Natural killer cell (primary cell): ENCODE results near the gene ENTR1. TPM values are rescaled to one million over a fixed set of nuclear protein-coding genes. Genes with fewer than 3 reads are reported as not detected.

Experiments used
- ATAC-seq, 3 donors: fragments of 150-1000 bp in 2 of 3; fragments of 200-7000 bp in 1 of 3; cut with Tn5 transposase; 1 replicate in 1 of 3; 2 replicates in 2 of 3; pipeline ENCODE4 v1.10.0; 2021; ENCODE audit warnings: mild to moderate bottlenecking in 2 of 3, moderate library complexity in 2 of 3
- DNase-seq, 2 donors: peaks; one replicate each; pipeline versions ENCODE4 v3.0.0 to v3.0.0-alpha.2; 2013 to 2021; ENCODE audit warnings: mixed read lengths in 1 of 2
- H3K27ac ChIP-seq: one replicate; pipeline ENCODE4 v1.5.1; 2013; ENCODE audit warnings: mild to moderate bottlenecking, low read length
- H3K27me3 ChIP-seq: one replicate; pipeline ENCODE4 v1.6.1; 2013; ENCODE audit warnings: low read length; ENCODE audit not compliant: control insufficient read depth, insufficient read depth
- H3K36me3 ChIP-seq: one replicate; pipeline ENCODE4 v1.6.1; 2013; ENCODE audit warnings: low read length; ENCODE audit not compliant: control insufficient read depth, insufficient read depth
- H3K4me1 ChIP-seq: one replicate; pipeline ENCODE4 v1.6.1; 2013; ENCODE audit warnings: low read length; ENCODE audit not compliant: control insufficient read depth, insufficient read depth
- H3K4me3 ChIP-seq: one replicate; pipeline ENCODE4 v1.5.1; 2013; ENCODE audit warnings: low read length
- H3K9me3 ChIP-seq: one replicate; pipeline ENCODE4 v1.6.1; 2013; ENCODE audit warnings: low read length; ENCODE audit not compliant: control insufficient read depth, insufficient read depth
- H3K27ac Mint-ChIP-seq, 2 donors: one replicate each; pipeline ENCODE4 v1.8.0; 2022; ENCODE audit warnings: mild to moderate bottlenecking in 2 of 2, mixed read lengths in 2 of 2, moderate library complexity in 1 of 2
- H3K27me3 Mint-ChIP-seq, 2 donors: one replicate each; pipeline ENCODE4 v1.8.0; 2022; ENCODE audit warnings: low read depth in 2 of 2, mixed read lengths in 2 of 2
- H3K36me3 Mint-ChIP-seq: one replicate; pipeline ENCODE4 v1.8.0; 2022; ENCODE audit warnings: mixed read lengths
- H3K4me1 Mint-ChIP-seq, 2 donors: one replicate each; pipeline ENCODE4 v1.8.0; 2022; ENCODE audit warnings: mixed read lengths in 2 of 2
- H3K4me3 Mint-ChIP-seq: one replicate; pipeline ENCODE4 v1.8.0; 2022; ENCODE audit warnings: mild to moderate bottlenecking, moderate library complexity, mixed read lengths
- H3K9me3 Mint-ChIP-seq, 2 donors: one replicate each; pipeline ENCODE4 v1.8.0; 2022; ENCODE audit warnings: mixed read lengths in 2 of 2
- CTCF ChIP-seq: fragments of 200-600 bp; IDR thresholded peaks from one replicate; pipeline ENCODE4 v1.8.0; 2022; ENCODE audit warnings: antibody characterized with exemption
- WGBS: methylation state at CpG from one replicate; pipeline ENCODE4 v1.1.7; 2013; ENCODE audit warnings: missing lambda C conversion rate; ENCODE audit not compliant: insufficient coverage; 5-methylcytosine and 5-hydroxymethylcytosine counted together
- intact Hi-C: fragments of 100-400 bp; cut with micrococcal nuclease; formaldehyde crosslinking; loops from one replicate; pipeline ENCODE4 v1.14.2; 2022
- total RNA-seq, 4 donors: library from RNA; stranded (reverse); fragments of 120-200 nt in 1 of 4; gene quantifications; one replicate each; pipeline versions ENCODE4 v1.2.3 to v1.2.4, GENCODE V29; 2013 to 2022

The ENTR1 gene
- total RNA-seq, 3 donors from 2014 or later (not counting 1 experiment from before 2014, with no cell fraction given), result 38.7 to 62.3 (median 41.6) TPM

DNA sequence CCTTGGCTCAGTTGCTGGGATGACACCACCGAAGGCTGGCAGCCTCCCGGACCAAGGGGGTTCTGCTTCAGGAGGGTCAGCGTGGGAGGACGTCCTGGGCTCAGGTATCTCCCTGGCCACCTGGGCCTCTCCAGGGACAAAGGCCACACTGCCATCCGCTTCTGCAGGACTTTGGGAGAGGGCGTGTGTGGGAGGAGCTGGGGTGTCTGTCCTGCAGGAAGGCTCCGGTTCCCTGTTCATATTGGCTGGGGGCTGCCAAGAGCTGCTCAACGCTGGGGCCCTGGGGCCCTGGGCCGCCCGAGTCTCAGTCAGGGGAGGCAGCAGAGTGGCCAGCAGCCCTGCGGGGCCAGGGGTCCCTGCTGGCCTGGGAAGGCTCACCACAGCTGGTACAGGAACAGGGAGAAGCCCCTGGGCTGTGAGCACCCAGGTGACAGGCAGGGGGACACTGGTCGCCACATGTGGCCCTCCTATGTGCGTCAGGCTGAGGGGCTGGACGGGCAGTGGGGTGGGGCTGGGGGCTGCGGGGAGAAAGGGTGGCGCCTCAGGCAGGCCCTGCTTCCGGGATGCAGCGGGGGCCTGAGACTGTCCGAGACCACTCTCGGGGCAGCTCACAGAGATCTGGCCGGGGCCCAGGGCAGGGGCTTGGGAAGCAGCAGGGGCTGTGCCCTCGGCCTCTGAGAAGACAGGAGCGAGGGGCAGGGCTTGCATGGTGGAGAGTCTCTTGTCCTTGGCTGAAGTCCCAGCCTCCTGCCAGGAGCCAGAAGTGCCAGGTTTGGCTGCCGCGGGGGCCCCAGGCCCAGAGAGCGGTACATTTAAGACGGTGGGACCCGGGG, 32.0 kb downstream of the ENTR1 start:
- H3K36me3 Mint-ChIP-seq, result no peaks in the 10 kb centered on the region
- no peaks in the 10 kb centered on the region for H3K27me3 Mint-ChIP-seq
- Histone ChIP-seq H3K27me3 (no peaks in the 10 kb centered on the region), H3K27ac (no peak overlapping the region), H3K4me3 (no peak overlapping the region), H3K4me1 (peaks cover 11% of the 10 kb centered on the region), H3K36me3 (peaks cover 27% of the 10 kb centered on the region), H3K9me3 (no peaks in the 10 kb centered on the region)
- no peak overlapping the region for H3K4me3 Mint-ChIP-seq
- intact Hi-C loops, result no loop called here
- ATAC-seq (no peak), DNase-seq (no peak)
- no peak overlapping the region for H3K27ac Mint-ChIP-seq
- H3K4me1 Mint-ChIP-seq, result no peaks in the 10 kb centered on the region
- H3K9me3 Mint-ChIP-seq, result no peaks in the 10 kb centered on the region
- WGBS, result 93% methylated on average over 28 of the region's 28 CpGs
- TF ChIP-seq CTCF, result no peak

DNA sequence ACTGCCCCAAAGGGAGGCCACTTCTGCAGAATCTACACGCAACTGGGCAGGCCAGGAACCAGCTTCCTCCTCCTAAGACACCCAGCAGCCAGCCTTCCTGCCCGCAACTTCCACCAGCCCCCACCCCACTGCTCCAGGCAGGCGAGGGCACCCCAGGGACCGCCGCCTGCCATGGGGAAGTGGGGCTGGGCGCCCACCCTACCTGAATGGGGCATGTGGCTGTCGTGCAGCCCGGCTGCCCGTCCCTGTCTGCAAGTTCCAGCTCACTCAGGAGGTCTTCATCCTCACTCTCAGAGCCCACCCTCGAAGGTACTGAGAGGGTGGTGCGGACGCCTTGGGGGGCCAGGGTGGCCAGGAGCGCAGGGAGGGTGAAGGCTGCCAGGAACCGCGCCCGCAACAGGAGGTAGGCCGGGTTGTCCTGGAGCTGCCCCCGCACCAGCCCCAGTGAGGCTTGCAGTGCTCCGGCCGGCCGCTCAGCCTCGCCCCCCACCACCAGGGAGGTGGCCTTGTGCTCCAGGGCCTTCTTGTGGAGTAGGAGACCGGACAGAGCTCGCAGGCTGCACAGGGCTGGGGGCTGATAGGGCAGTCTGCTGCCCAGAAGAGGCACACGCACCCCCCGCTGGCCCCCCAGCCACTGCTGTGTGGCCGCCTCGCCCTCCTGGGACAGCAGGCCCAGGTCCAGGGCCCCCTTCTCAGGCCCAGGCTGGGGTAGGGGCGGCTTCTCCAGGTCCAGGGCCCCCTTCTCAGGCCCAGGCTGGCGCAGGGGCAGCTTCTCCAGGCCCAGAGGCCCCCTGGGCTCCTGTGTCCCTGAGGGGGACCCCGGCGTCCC, 32.9 kb downstream of the ENTR1 start:
- H3K4me3 ChIP-seq, result no peak overlapping the region
- H3K27me3 ChIP-seq, result peaks cover 3% of the 10 kb centered on the region
- 86% methylated on average over 32 of the region's 32 CpGs for WGBS
- DNase-seq (no peak), ATAC-seq (no peak)
- peaks cover 20% of the 10 kb centered on the region for H3K4me1 ChIP-seq
- no peaks in the 10 kb centered on the region for H3K9me3 ChIP-seq
- Mint-ChIP-seq H3K4me1 (no peaks in the 10 kb centered on the region), H3K4me3 (no peak overlapping the region), H3K9me3 (no peaks in the 10 kb centered on the region), H3K27ac (no peak overlapping the region), H3K36me3 (no peaks in the 10 kb centered on the region), H3K27me3 (no peaks in the 10 kb centered on the region)
- no peak for TF ChIP-seq CTCF
- H3K36me3 ChIP-seq, result peaks cover 20% of the 10 kb centered on the region
- intact Hi-C loops, result no loop called here
- H3K27ac ChIP-seq, result no peak overlapping the region

DNA sequence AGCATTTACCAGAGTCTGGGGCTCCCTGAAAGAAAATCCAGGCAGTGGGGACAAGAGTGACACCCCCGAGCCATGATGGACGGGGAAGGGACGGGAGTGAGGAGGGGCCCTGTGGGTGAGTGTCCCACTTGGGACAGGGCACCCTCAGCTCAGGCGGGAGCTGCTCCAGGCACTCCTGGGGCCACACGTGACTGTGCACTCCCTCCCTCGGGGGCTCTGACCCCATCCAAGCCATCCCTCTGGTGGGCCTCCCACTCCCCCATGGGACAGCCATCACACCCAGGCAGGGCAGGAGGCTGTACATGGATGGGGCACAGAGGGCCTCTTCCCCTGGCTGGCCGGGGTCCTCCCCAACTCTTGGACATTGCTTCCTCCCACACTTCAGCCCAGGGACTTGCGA, 34.0 kb downstream of the ENTR1 start:
- Histone ChIP-seq H3K9me3 (no peaks in the 10 kb centered on the region), H3K27ac (no peak overlapping the region), H3K4me1 (peaks cover 28% of the 10 kb centered on the region), H3K4me3 (no peak overlapping the region), H3K27me3 (peaks cover 3% of the 10 kb centered on the region), H3K36me3 (peaks cover 12% of the 10 kb centered on the region)
- DNase-seq, result no peak
- TF ChIP-seq CTCF, result no peak
- no peak overlapping the region for H3K27ac Mint-ChIP-seq
- H3K27me3 Mint-ChIP-seq, result no peaks in the 10 kb centered on the region
- H3K9me3 Mint-ChIP-seq, result no peaks in the 10 kb centered on the region
- ATAC-seq, result no peak
- WGBS, result 89% methylated on average over 8 of the region's 8 CpGs
- H3K4me3 Mint-ChIP-seq, result no peak overlapping the region
- intact Hi-C loops, result no loop called here
- no peaks in the 10 kb centered on the region for H3K4me1 Mint-ChIP-seq
- no peaks in the 10 kb centered on the region for H3K36me3 Mint-ChIP-seq
